ENCODE data around the gene KCNA2.

The KCNA2 gene

GRCh38 chr1:110617116-110617515 is 11.0 kb upstream of the KCNA2 start:
- DNase-seq (ENCODE audit: low spot score) = no peak
- TF ChIP-seq, protein P1, sequence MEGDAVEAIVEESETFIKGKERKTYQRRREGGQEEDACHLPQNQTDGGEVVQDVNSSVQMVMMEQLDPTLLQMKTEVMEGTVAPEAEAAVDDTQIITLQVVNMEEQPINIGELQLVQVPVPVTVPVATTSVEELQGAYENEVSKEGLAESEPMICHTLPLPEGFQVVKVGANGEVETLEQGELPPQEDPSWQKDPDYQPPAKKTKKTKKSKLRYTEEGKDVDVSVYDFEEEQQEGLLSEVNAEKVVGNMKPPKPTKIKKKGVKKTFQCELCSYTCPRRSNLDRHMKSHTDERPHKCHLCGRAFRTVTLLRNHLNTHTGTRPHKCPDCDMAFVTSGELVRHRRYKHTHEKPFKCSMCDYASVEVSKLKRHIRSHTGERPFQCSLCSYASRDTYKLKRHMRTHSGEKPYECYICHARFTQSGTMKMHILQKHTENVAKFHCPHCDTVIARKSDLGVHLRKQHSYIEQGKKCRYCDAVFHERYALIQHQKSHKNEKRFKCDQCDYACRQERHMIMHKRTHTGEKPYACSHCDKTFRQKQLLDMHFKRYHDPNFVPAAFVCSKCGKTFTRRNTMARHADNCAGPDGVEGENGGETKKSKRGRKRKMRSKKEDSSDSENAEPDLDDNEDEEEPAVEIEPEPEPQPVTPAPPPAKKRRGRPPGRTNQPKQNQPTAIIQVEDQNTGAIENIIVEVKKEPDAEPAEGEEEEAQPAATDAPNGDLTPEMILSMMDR (IDR thresholded peaks at IDR 0.05; ENCODE audit: extremely low read depth, missing control alignments) = no peak

- DNase-seq (ENCODE audit: low spot score) = no peak
- TF ChIP-seq, protein P1 (IDR thresholded peaks at IDR 0.05; ENCODE audit: extremely low read depth, missing control alignments) = no peak
Observed at GRCh38 chr1:110616587-110616986, 10.4 kb upstream of the KCNA2 start.

DNA sequence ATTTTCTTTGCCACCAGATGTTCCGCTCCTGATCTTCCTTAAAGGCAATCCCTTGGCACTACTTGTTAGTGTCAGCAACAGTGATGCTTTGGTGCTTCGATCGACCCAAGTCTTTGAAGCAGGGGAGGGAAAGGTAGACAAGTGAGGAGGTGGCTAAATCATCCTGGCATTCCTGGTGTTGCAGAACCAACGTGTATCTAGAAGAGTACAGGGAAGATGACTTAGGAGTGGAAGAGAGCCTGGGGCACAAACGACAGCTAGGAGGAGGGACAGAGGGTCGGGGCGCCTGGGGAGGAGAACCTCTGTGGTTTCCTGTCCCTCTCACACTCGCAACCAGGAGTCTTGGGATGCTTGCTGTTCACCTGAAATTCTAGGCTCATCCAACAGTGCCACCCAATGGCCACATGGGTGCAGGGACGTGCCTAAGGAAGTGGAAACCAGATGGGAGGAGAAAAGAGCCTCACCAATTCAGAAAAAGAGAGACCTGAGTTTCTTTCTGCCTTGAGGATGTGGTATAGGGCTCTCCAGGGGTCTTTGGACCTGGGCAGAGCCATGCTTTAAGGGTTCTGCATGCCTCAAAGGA is 9.5 kb upstream of the KCNA2 start:
- peak; percentile 72 for DNase-seq (ENCODE audit: low spot score)
- TF ChIP-seq, protein P1 (IDR thresholded peaks at IDR 0.05; ENCODE audit: extremely low read depth, missing control alignments) = peak; percentile 77

- TF ChIP-seq, protein P1 (IDR thresholded peaks at IDR 0.05; ENCODE audit: extremely low read depth, missing control alignments) = no peak
- DNase-seq (ENCODE audit: low spot score) = no peak
Observed at GRCh38 chr1:110612060-110612745, 6.0 kb upstream of the KCNA2 start.

- no peak for DNase-seq (ENCODE audit: low spot score)
Observed at GRCh38 chr1:110610696-110611286, 4.6 kb upstream of the KCNA2 start.

DNA sequence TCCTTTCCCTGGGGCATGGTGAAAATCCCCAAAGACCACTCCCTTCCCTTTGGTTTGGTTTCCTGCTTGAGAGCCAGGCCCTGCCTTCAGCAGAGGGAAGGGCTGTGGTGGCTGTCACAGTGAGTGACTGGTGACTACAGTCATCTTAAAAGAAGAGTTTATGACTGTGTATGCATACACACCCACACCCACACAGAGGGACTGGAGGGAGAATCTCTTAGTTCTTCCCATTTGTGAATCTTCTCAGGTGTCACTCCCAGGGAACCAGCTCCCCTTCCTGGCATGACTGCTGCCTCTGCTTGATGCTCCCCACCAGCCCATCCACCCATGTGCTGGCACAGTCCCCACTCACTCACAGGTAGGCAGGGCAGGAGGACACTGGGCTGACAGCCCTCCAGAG is 3.9 kb upstream of the KCNA2 start:
- TF ChIP-seq, protein P1 (IDR thresholded peaks at IDR 0.05; ENCODE audit: extremely low read depth, missing control alignments) = no peak
- DNase-seq (ENCODE audit: low spot score) = no peak

More at GRCh38 chr1:110610696-110611286, 4.6 kb upstream of the KCNA2 start:
- TF ChIP-seq, protein P1 (IDR thresholded peaks at IDR 0.05; ENCODE audit: extremely low read depth, missing control alignments) = no peak

DNA sequence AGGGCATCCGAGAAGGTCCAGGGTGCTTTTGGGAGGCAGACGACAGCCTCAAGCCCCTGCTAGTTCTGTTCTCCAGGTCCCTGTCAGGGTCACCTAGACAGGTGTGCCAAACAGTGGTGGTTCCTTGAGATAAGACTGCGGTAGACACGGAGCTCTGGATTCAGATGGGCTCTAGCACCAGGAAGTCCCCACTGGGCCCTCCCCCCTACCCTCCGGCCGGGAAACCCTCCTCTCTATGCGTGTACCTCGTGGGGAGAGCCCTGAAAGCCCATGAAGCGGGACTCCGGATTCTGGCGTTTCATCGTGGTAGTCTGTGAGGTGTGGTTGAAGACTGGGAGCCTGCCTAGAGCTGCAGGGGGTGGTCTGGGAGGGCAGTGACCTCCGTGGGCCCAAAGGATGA is 2.1 kb upstream of the KCNA2 start:
- TF ChIP-seq, protein P1 (IDR thresholded peaks at IDR 0.05; ENCODE audit: extremely low read depth, missing control alignments) = no peak
- no peak for DNase-seq (ENCODE audit: low spot score)

Data from GM20000 (cell line).